HepG2 (cell line): ENCODE data around the gene NREP. TPM values are rescaled to one million over a fixed set of nuclear protein-coding genes. Genes with fewer than 3 reads are reported as not detected.

ENCODE experiments used
- ATAC-seq: fragments of 200-7000 bp; cut with Tn5 transposase; 3 replicates; pipeline ENCODE4 v1.9.1; 2020; ENCODE audit warnings: mild to moderate bottlenecking, moderate library complexity
- BruUV-seq: library from RNA; stranded (reverse); fragments of 400-500 nt; replicated peaks from 2 replicates; lab custom pipeline; 2021; lab: Mats Ljungman, UMichigan
- CTCF ChIA-PET: fragments of 300-600 bp; formaldehyde crosslinking; extraction: SDS; loops from one replicate; lab custom pipeline; 2021; ENCODE audit warnings: low total read pairs, inconsistent platforms, low intra/inter-chr PET ratio; lab: Yijun Ruan, JAX
- POLR2A ChIA-PET: fragments of 350-600 bp; sonication (Branson Sonifier 250); formaldehyde crosslinking; loops from one replicate; lab custom pipeline; 2020; ENCODE audit warnings: antibody characterized with exemption, inconsistent platforms; lab: Yijun Ruan, JAX
- DNase-seq: peaks from one replicate; pipeline ENCODE4 v3.0.0-alpha.2; 2015; ENCODE audit warnings: low spot score
- FAIRE-seq: peaks from 3 replicates; lab custom pipeline; 2011; peaks lifted over from hg19 to GRCh38; lab: Jason Lieb, UNC
- H2AFZ ChIP-seq: one replicate; pipeline ENCODE4 v1.6.1; 2011; ENCODE audit warnings: low read length, inconsistent platforms
- H3K27ac ChIP-seq: fragments of 300-600 bp; 3 replicates; pipeline ENCODE4 v1.8.0; 2011; ENCODE audit warnings: mixed run types, mild to moderate bottlenecking, mixed read lengths, low read length, inconsistent platforms; ENCODE audit not compliant: insufficient read depth; ENCODE audit errors: extremely low read length
- H3K27me3 ChIP-seq, 2 experiments: fragments of 200-600 bp in 1 of 2; 2 replicates in 1 of 2; 3 replicates in 1 of 2; pipeline versions ENCODE4 v1.6.0 to v1.8.0; 2011; ENCODE audit warnings: low read length in 2 of 2, mild to moderate bottlenecking in 2 of 2, moderate library complexity in 2 of 2, inconsistent platforms in 1 of 2; ENCODE audit not compliant: insufficient read depth in 2 of 2, control insufficient read depth in 1 of 2
- H3K36me3 ChIP-seq, 2 experiments: fragments of 200-600 bp in 1 of 2; replicated peaks in 1 of 2; 2 replicates in 1 of 2; 3 replicates in 1 of 2; pipeline versions ENCODE4 v1.5.1 to v1.8.0; 2011; ENCODE audit warnings: low read length in 2 of 2, inconsistent platforms in 1 of 2; ENCODE audit not compliant: insufficient read depth in 2 of 2, control insufficient read depth in 1 of 2
- H3K4me1 ChIP-seq: 2 replicates; pipeline ENCODE4 v1.5.1; 2012; ENCODE audit warnings: low read length, inconsistent platforms; ENCODE audit not compliant: insufficient read depth
- H3K4me2 ChIP-seq: 2 replicates; pipeline ENCODE4 v1.6.0; 2011; ENCODE audit warnings: low read depth, low read length, inconsistent platforms
- H3K4me3 ChIP-seq, 3 experiments: fragments of 200-600 bp in 1 of 3; sonication (generic), shearing (Covaris generic) in 1 of 3; replicated peaks in 1 of 3; 2 replicates each; pipeline ENCODE4 v1.5.1; 2011 to 2016; ENCODE audit warnings: low read length in 3 of 3, inconsistent platforms in 2 of 3, low read depth in 2 of 3, mild to moderate bottlenecking in 2 of 3, control low read depth in 1 of 3, mixed read lengths in 1 of 3; ENCODE audit not compliant: insufficient read depth in 1 of 3
- H3K79me2 ChIP-seq: one replicate; pipeline ENCODE4 v1.6.1; 2011; ENCODE audit warnings: low read length, inconsistent platforms; ENCODE audit not compliant: insufficient read depth
- H3K9ac ChIP-seq: 2 replicates; pipeline ENCODE4 v1.6.0; 2011; ENCODE audit warnings: mild to moderate bottlenecking, low read depth, low read length, inconsistent platforms; ENCODE audit not compliant: insufficient read depth
- H3K9me3 ChIP-seq: 2 replicates; pipeline ENCODE4 v1.5.1; 2012; ENCODE audit warnings: mild to moderate bottlenecking, low read length
- H4K20me1 ChIP-seq: 2 replicates; pipeline ENCODE4 v1.6.0; 2011; ENCODE audit warnings: inconsistent platforms, mild to moderate bottlenecking, low read length, moderate library complexity; ENCODE audit not compliant: insufficient read depth
- ZNF569 ChIP-seq: sonication (generic); formaldehyde crosslinking; IDR thresholded peaks from 2 replicates; pipeline ENCODE4 v1.5.0; 2020; ENCODE audit warnings: mild to moderate bottlenecking, missing genetic modification reagents, moderate library complexity, borderline replicate concordance
- WGBS: methylation state at CpG from one replicate; pipeline ENCODE4 v1.1.6; 2017; ENCODE audit warnings: low lambda C conversion rate; 5-methylcytosine and 5-hydroxymethylcytosine counted together
- in situ Hi-C: cut with HindIII; loops from 2 replicates; pipeline ENCODE4 v1.10.0; 2017; ENCODE audit warnings: low pct_unique_long_range_greater_than_20kb; ENCODE audit not compliant: extremely low pct_ligation_motif_present
- intact Hi-C: fragments of 100-400 bp; cut with micrococcal nuclease; formaldehyde crosslinking; loops from one replicate; pipeline ENCODE4 v1.10.0; 2022; ENCODE audit not compliant: unreplicated experiment
- polyA plus RNA-seq, 8 experiments: library from polyadenylated mRNA; depleted of rRNA in 3 of 8; stranded (reverse) in 7 of 8; unstranded in 1 of 8; fragments of >200 nt; fragmentation: Illumina TruSeq in 4 of 8; extraction: Trizol in 4 of 8; gene quantifications; 2 replicates each; pipeline versions ENCODE4 v1.2.1 to v1.2.3, GENCODE V29; 2011 to 2016; ENCODE audit warnings: low read depth in 4 of 8, missing spikeins in 1 of 8, mixed read lengths in 1 of 8; ENCODE audit not compliant: insufficient read depth in 1 of 8
- total RNA-seq, 5 experiments: library from RNA; depleted of rRNA; stranded (reverse); fragments of >200 nt; fragmentation: Illumina TruSeq; extraction: Trizol; gene quantifications; 2 replicates each; pipeline ENCODE4 v1.2.3, GENCODE V29; 2016; ENCODE audit warnings: low read depth in 1 of 5
- TF ChIP-seq, protein P1 (sequence below): IDR thresholded peaks from 2 replicates; pipeline ENCODE4 v1.6.1; 2016
- TF ChIP-seq, protein P2 (sequence below): sonication (generic); formaldehyde crosslinking; IDR thresholded peaks from 2 replicates; pipeline ENCODE4 v1.8.1; 2023; ENCODE audit warnings: mild to moderate bottlenecking, moderate library complexity, missing genetic modification reagents
- TF ChIP-seq, protein P3 (sequence below): sonication (generic); formaldehyde crosslinking; IDR thresholded peaks from 2 replicates; pipeline ENCODE4 v1.5.1; 2020; ENCODE audit warnings: missing genetic modification reagents, mild to moderate bottlenecking, borderline replicate concordance
- TF ChIP-seq, protein P4 (sequence below): sonication (generic); formaldehyde crosslinking; IDR thresholded peaks from 2 replicates; pipeline ENCODE4 v1.5.0; 2020; ENCODE audit warnings: missing genetic modification reagents
- TF ChIP-seq, protein P5 (sequence below): sonication (generic); formaldehyde crosslinking; IDR thresholded peaks from 2 replicates; pipeline ENCODE4 v1.9.0; 2021; ENCODE audit warnings: missing genetic modification reagents, borderline replicate concordance

NREP gene
- total and polyA plus RNA-seq, 2 of the 13 experiments (the other 11 are each of a cell fraction or from before 2014, with no cell fraction given), result 40.5 to 102 TPM

DNA sequence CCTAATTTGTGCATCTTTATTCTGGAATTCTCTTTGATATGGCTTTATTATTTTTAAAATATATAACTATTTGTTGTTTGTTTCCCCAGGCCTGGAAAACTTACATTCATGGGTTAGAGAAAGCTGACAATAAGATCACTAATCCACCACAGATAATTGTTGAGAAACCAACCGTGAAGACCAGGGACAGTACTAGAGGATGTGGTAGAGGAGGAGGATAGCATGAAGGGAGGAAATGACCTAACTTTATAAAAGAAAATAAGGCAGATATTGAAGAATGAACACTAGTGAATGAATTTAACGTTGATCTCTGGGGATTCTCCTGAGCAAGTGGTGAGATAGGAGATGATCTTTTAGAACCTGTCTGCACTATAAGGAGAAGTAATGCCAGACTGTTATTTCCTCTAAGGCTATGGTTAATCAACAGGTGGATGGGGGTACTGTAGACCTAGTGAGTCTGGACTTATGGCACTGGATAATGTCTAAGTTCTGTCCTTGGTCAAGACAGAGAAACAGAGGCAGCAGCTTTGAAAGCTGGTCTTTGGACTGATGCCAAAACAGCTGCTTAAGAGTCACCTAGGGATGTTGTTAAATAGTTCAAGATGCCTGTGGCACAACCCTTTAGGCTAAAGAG is 52.4 kb downstream of the NREP start:
- intact Hi-C loops, result loop anchor here (5.0 kb wide), 1 partner anchor 38 kb away; no protein-coding TSS in a partner anchor
- ChIA-PET POLR2A (no interaction called here), CTCF (no interaction called here)
- Histone ChIP-seq H3K27me3 (no peaks in the 10 kb centered on the region), H4K20me1 (no peaks in the 10 kb centered on the region), H3K9me3 (no peaks in the 10 kb centered on the region), H3K79me2 (no peaks in the 10 kb centered on the region), H3K9ac (no peak overlapping the region), H3K4me1 (peaks cover 9% of the 10 kb centered on the region), H2AFZ (no peak overlapping the region), H3K36me3 (no peaks in the 10 kb centered on the region), H3K4me2 (no peak overlapping the region), H3K27ac (no peak overlapping the region), H3K4me3 (no peak overlapping the region)
- no TSS peak for BruUV-seq
- in situ Hi-C loops, result no loop called here
- DNase-seq, result no peak
- 0% methylated on average over 2 of the region's 2 CpGs for WGBS
- ATAC-seq, result no peak
- TF ChIP-seq, protein P1, sequence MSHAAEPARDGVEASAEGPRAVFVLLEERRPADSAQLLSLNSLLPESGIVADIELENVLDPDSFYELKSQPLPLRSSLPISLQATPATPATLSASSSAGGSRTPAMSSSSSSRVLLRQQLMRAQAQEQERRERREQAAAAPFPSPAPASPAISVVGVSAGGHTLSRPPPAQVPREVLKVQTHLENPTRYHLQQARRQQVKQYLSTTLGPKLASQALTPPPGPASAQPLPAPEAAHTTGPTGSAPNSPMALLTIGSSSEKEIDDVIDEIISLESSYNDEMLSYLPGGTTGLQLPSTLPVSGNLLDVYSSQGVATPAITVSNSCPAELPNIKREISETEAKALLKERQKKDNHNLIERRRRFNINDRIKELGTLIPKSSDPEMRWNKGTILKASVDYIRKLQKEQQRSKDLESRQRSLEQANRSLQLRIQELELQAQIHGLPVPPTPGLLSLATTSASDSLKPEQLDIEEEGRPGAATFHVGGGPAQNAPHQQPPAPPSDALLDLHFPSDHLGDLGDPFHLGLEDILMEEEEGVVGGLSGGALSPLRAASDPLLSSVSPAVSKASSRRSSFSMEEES, result no peak
- TF ChIP-seq, protein P2, sequence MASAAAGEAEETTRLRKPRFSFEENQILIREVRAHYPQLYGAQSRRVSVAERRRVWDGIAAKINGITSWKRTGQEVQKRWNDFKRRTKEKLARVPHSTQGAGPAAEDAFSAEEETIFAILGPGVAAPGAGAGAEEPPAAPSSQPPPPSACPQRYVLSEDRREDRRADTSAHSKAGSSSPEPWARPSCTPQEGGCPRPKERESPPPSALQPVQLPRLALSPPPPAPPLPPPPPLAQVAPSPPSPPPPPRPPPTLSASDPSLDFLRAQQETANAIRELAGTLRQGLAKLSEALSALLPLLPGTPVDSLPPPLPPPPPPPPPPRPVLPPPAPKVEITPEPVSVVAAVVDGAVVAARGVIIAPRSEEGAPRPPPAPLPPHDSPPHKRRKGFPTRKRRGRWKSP (CRISPR knock-in tag), result no peak
- no peak for FAIRE-seq

DNA sequence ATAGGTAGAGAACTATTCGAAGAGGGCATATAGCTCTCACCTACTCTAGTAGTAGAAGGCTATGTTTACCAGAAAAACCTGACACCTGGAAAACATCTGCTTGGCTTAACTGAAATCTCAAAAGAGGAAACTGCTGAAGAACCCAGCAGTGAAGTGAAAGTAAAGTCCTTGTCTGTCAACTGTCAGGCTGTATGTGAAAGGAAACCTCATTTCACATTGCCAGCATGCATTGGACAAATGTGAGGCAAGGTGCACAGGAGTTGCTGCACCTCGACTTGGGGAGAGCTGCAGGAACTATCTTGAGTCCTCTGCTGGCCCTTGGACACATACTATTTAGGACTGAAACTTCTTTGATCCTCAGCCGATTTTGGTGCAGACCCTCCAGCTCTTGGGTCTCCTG is 53.3 kb downstream of the NREP start:
- DNase-seq, result no peak
- peaks cover 11% of the 10 kb centered on the region for H3K4me1 ChIP-seq
- intact Hi-C loops (loop anchor here (5.0 kb wide), 1 partner anchor 39 kb away; no protein-coding TSS in a partner anchor), in situ Hi-C loops (no loop called here)
- no peaks in the 10 kb centered on the region for H3K79me2 ChIP-seq
- CTCF ChIA-PET, result no interaction called here
- no peak for ATAC-seq
- 0% methylated on average over 3 of the region's 3 CpGs for WGBS
- no peaks in the 10 kb centered on the region for H3K36me3 ChIP-seq
- H3K27ac ChIP-seq, result no peak overlapping the region
- H4K20me1 ChIP-seq, result no peaks in the 10 kb centered on the region
- POLR2A ChIA-PET, result no interaction called here
- H3K9ac ChIP-seq, result no peak overlapping the region
- H3K9me3 ChIP-seq, result no peaks in the 10 kb centered on the region
- BruUV-seq, result no TSS peak
- no peak overlapping the region for H2AFZ ChIP-seq
- H3K4me3 ChIP-seq, result no peak overlapping the region
- no peaks in the 10 kb centered on the region for H3K27me3 ChIP-seq
- peak overlapping the region; percentile 25; the same call in 1 of the 2 replicates for H3K4me2 ChIP-seq
- no peak for FAIRE-seq
- TF ChIP-seq, protein P3, sequence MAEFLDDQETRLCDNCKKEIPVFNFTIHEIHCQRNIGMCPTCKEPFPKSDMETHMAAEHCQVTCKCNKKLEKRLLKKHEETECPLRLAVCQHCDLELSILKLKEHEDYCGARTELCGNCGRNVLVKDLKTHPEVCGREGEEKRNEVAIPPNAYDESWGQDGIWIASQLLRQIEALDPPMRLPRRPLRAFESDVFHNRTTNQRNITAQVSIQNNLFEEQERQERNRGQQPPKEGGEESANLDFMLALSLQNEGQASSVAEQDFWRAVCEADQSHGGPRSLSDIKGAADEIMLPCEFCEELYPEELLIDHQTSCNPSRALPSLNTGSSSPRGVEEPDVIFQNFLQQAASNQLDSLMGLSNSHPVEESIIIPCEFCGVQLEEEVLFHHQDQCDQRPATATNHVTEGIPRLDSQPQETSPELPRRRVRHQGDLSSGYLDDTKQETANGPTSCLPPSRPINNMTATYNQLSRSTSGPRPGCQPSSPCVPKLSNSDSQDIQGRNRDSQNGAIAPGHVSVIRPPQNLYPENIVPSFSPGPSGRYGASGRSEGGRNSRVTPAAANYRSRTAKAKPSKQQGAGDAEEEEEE (CRISPR knock-in tag), result no peak
- TF ChIP-seq, protein P4, sequence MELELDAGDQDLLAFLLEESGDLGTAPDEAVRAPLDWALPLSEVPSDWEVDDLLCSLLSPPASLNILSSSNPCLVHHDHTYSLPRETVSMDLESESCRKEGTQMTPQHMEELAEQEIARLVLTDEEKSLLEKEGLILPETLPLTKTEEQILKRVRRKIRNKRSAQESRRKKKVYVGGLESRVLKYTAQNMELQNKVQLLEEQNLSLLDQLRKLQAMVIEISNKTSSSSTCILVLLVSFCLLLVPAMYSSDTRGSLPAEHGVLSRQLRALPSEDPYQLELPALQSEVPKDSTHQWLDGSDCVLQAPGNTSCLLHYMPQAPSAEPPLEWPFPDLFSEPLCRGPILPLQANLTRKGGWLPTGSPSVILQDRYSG (CRISPR knock-in tag), result no peak
- no peak for TF ChIP-seq ZNF569 (CRISPR knock-in tag)
- TF ChIP-seq, protein P5, sequence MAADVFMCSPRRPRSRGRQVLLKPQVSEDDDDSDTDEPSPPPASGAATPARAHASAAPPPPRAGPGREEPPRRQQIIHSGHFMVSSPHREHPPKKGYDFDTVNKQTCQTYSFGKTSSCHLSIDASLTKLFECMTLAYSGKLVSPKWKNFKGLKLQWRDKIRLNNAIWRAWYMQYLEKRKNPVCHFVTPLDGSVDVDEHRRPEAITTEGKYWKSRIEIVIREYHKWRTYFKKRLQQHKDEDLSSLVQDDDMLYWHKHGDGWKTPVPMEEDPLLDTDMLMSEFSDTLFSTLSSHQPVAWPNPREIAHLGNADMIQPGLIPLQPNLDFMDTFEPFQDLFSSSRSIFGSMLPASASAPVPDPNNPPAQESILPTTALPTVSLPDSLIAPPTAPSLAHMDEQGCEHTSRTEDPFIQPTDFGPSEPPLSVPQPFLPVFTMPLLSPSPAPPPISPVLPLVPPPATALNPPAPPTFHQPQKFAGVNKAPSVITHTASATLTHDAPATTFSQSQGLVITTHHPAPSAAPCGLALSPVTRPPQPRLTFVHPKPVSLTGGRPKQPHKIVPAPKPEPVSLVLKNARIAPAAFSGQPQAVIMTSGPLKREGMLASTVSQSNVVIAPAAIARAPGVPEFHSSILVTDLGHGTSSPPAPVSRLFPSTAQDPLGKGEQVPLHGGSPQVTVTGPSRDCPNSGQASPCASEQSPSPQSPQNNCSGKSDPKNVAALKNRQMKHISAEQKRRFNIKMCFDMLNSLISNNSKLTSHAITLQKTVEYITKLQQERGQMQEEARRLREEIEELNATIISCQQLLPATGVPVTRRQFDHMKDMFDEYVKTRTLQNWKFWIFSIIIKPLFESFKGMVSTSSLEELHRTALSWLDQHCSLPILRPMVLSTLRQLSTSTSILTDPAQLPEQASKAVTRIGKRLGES (CRISPR knock-in tag), result no peak
